ENCODE results near the gene NRXN2. TPM values are rescaled to one million over a fixed set of nuclear protein-coding genes. Genes with fewer than 3 reads are reported as not detected.

The NRXN2 gene
- total RNA-seq, 1 donor from 2014 or later = 50.4 TPM

DNA sequence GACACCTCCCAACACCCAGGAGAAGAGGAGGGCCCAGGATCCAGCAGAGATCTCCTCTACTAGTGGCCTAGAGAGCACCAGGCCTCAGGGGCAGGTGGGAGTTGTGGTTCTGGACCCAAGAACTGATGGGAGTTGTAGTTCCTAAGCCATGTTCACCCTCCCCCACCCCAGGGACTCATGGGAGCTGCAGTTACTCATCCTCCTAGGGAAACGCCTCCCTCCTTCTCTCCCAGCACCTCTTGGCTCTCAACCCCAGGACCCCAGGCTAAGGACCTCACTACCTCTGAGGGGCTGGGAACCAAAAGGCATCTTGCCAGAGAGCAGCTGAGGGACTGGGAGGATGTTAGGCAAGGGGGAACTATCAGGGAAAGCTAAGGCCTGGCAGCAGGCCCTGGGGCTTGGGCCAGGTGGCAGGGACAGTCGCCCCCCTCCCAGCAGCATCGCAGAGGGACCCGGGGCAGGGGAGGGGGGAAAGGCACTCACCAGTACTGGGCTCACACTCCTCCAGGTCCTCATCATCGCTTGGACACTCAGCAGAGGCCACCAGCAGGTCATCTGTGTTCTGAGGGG is 103.1 kb downstream of the NRXN2 start:
- peaks cover 7% of the 10 kb centered on the region for H3K4me1 Mint-ChIP-seq (ENCODE audit: low read depth, unreplicated experiment)
- TF ChIP-seq, protein P1, sequence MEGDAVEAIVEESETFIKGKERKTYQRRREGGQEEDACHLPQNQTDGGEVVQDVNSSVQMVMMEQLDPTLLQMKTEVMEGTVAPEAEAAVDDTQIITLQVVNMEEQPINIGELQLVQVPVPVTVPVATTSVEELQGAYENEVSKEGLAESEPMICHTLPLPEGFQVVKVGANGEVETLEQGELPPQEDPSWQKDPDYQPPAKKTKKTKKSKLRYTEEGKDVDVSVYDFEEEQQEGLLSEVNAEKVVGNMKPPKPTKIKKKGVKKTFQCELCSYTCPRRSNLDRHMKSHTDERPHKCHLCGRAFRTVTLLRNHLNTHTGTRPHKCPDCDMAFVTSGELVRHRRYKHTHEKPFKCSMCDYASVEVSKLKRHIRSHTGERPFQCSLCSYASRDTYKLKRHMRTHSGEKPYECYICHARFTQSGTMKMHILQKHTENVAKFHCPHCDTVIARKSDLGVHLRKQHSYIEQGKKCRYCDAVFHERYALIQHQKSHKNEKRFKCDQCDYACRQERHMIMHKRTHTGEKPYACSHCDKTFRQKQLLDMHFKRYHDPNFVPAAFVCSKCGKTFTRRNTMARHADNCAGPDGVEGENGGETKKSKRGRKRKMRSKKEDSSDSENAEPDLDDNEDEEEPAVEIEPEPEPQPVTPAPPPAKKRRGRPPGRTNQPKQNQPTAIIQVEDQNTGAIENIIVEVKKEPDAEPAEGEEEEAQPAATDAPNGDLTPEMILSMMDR (IDR thresholded peaks at IDR 0.05; ENCODE audit: partially characterized antibody, unreplicated experiment) = no peak
- no peak overlapping the region for H3K4me3 Mint-ChIP-seq (ENCODE audit: unreplicated experiment)
- peaks cover 2% of the 10 kb centered on the region for H3K9me3 Mint-ChIP-seq (ENCODE audit: unreplicated experiment)
- peaks cover 7% of the 10 kb centered on the region for H3K27me3 Mint-ChIP-seq (ENCODE audit: unreplicated experiment)
- peak; percentile 39 for DNase-seq
- H3K27ac Mint-ChIP-seq (ENCODE audit: unreplicated experiment) = peak overlapping the region; percentile 70
- no peaks in the 10 kb centered on the region for H3K36me3 Mint-ChIP-seq (ENCODE audit: unreplicated experiment)

DNA sequence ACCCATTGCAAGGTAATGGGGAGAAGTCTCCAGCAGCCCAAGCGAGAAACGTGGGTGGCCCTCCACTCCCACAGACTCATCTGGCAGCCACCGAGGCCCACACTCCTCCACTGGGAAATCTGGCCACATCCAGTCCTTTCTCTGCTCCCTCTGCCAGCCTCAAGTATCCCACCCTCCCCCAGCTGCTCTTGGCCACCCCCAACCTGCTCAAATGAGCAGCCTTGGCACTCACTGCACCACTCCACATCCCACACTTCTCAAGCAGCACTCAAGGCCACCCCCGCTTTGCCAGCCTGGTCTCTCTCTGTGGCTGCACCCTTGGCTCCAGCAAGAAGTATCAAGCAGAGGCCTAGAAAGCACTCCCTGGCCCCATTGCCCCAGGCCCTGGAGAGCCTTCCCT is 103.8 kb downstream of the NRXN2 start:
- peaks cover 6% of the 10 kb centered on the region for H3K27me3 Mint-ChIP-seq (ENCODE audit: unreplicated experiment)
- no peak for DNase-seq
- H3K27ac Mint-ChIP-seq (ENCODE audit: unreplicated experiment) = peak overlapping the region; percentile 70
- H3K4me1 Mint-ChIP-seq (ENCODE audit: low read depth, unreplicated experiment) = peaks cover 7% of the 10 kb centered on the region
- TF ChIP-seq, protein P1 (IDR thresholded peaks at IDR 0.05; ENCODE audit: partially characterized antibody, unreplicated experiment) = no peak
- peaks cover 2% of the 10 kb centered on the region for H3K9me3 Mint-ChIP-seq (ENCODE audit: unreplicated experiment)
- no peaks in the 10 kb centered on the region for H3K36me3 Mint-ChIP-seq (ENCODE audit: unreplicated experiment)
- no peak overlapping the region for H3K4me3 Mint-ChIP-seq (ENCODE audit: unreplicated experiment)

DNA sequence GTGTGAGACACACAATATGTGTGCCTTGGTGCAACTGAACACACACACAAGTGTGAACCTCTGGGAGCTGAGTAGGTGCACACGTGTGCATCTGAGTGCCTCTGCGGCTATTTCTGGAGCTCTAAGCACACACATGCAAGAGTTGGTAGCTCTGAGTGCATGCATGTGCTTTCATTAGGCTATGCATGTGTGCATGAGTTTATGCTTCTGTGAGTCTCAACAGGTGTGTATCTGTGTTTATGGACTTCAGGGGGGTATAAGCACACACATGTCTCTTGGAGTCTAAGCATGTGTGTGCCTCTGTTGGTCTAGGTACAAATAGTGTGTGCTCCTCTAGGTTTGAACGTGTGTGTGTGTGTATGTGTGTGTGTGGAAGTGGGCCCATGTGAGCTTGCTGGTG is 106.2 kb downstream of the NRXN2 start:
- Mint-ChIP-seq H3K36me3 (ENCODE audit: unreplicated experiment) (no peaks in the 10 kb centered on the region), H3K27me3 (ENCODE audit: unreplicated experiment) (peaks cover 2% of the 10 kb centered on the region), H3K4me1 (ENCODE audit: low read depth, unreplicated experiment) (peaks cover 7% of the 10 kb centered on the region), H3K4me3 (ENCODE audit: unreplicated experiment) (no peak overlapping the region), H3K27ac (ENCODE audit: unreplicated experiment) (no peak overlapping the region), H3K9me3 (ENCODE audit: unreplicated experiment) (peaks cover 5% of the 10 kb centered on the region)
- TF ChIP-seq, protein P1 (IDR thresholded peaks at IDR 0.05; ENCODE audit: partially characterized antibody, unreplicated experiment) = no peak
- DNase-seq = no peak

DNA sequence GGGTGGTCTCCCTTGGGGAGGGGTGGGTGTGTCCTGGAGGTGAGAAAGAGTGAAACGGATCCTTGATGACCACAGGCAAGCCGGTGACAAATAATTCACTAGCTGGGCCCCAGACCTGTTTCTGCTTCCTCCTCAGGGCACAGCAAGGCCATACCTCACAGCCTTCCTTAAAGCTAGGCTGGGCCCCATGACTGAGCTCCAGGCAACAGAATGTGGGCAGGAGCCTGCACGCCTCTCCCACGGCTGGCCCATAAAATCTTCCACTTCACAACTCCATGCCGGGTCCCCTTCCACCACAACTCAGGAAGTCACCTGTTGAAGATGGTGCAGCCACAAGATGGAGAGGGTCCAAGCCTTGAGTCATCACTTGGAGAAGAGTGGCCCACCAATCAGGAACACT is 108.1 kb downstream of the NRXN2 start:
- no peaks in the 10 kb centered on the region for H3K4me1 Mint-ChIP-seq (ENCODE audit: low read depth, unreplicated experiment)
- H3K27ac Mint-ChIP-seq (ENCODE audit: unreplicated experiment) = no peak overlapping the region
- H3K36me3 Mint-ChIP-seq (ENCODE audit: unreplicated experiment) = no peaks in the 10 kb centered on the region

DNA sequence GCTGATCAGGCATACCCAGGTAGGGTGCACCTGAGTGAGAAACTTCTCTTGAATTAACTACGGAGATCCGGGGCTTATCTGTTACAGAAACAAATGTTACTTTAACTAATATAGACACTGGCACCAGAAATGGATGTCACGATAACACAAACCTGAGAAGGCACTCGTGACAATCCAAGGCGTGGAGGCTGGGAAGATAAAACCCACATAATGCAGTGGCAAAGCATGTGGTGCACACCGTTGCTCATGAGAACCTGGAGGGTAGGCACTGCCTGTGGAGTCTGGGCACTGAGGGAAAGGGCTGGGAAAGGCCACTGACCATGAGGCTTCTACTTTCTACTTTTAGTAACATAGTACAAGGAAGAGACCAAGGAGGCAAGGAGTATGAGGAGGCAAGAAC is 109.3 kb downstream of the NRXN2 start:
- TF ChIP-seq, protein P1 (IDR thresholded peaks at IDR 0.05; ENCODE audit: partially characterized antibody, unreplicated experiment) = no peak
- Mint-ChIP-seq H3K27me3 (ENCODE audit: unreplicated experiment) (peaks cover 10% of the 10 kb centered on the region), H3K36me3 (ENCODE audit: unreplicated experiment) (no peaks in the 10 kb centered on the region), H3K27ac (ENCODE audit: unreplicated experiment) (no peak overlapping the region), H3K4me1 (ENCODE audit: low read depth, unreplicated experiment) (peaks cover 1% of the 10 kb centered on the region), H3K4me3 (ENCODE audit: unreplicated experiment) (no peak overlapping the region), H3K9me3 (ENCODE audit: unreplicated experiment) (peaks cover 5% of the 10 kb centered on the region)
- no peak for DNase-seq

More for the DNA sequence above, 108.1 kb downstream of the NRXN2 start:
- TF ChIP-seq, protein P1 (IDR thresholded peaks at IDR 0.05; ENCODE audit: partially characterized antibody, unreplicated experiment) = no peak
- DNase-seq = no peak
- Mint-ChIP-seq H3K9me3 (ENCODE audit: unreplicated experiment) (peaks cover 5% of the 10 kb centered on the region), H3K27me3 (ENCODE audit: unreplicated experiment) (peaks cover 8% of the 10 kb centered on the region), H3K4me3 (ENCODE audit: unreplicated experiment) (no peak overlapping the region)
